Activated CD8-positive, alpha-beta memory T cell treated with anti-CD3 and anti-CD28 coated beads, Interleukin-2, amount 50 U/mL, for 24 hours (primary cell): ENCODE results near the gene ARMC2.
"Not testable (repeated sequence)": the region's sequence is repeated elsewhere in the genome, so short reads cannot be mapped to it uniquely, and the experiment has no call there.

Experiments used
- DNase-seq: peaks from one replicate; pipeline ENCODE4 v3.0.0-alpha.2; 2020; ENCODE audit errors: extremely low read depth

ARMC2 gene

GRCh38 chr6:108832738-108833137, 15.5 kb upstream of the ARMC2 start:
- no peak for DNase-seq

GRCh38 chr6:108835218-108835850, 12.9 kb upstream of the ARMC2 start:
- peak; percentile 62 for DNase-seq

GRCh38 chr6:108836061-108836460, 12.2 kb upstream of the ARMC2 start:
- no peak for DNase-seq

GRCh38 chr6:108837236-108837971, 10.8 kb upstream of the ARMC2 start:
- DNase-seq: no peak

GRCh38 chr6:108838101-108838717, 10.0 kb upstream of the ARMC2 start:
- no peak for DNase-seq

- no peak for DNase-seq
These were observed 9.1 kb upstream of the ARMC2 start for GRCh38 chr6:108839083-108839642.

- no peak for DNase-seq
These were observed 7.3 kb upstream of the ARMC2 start for GRCh38 chr6:108840919-108841318.

- no peak for DNase-seq
These were observed 6.8 kb upstream of the ARMC2 start for GRCh38 chr6:108841377-108841855.

GRCh38 chr6:108844135-108844534, 4.1 kb upstream of the ARMC2 start:
- no peak for DNase-seq

- DNase-seq: no peak
These were observed 3.1 kb upstream of the ARMC2 start for GRCh38 chr6:108845145-108845544.

GRCh38 chr6:108846101-108846500, 2.1 kb upstream of the ARMC2 start:
- no peak for DNase-seq

GRCh38 chr6:108846628-108847027, 1.6 kb upstream of the ARMC2 start:
- DNase-seq: no peak

- no peak for DNase-seq
These were observed 495 bp upstream of the ARMC2 start for GRCh38 chr6:108847738-108848115.

- DNase-seq: no peak
These were observed 2.6 kb downstream of the ARMC2 start for GRCh38 chr6:108850669-108851465.

- no peak for DNase-seq
These were observed 3.5 kb downstream of the ARMC2 start for GRCh38 chr6:108851756-108852155.

GRCh38 chr6:108853077-108853476, 4.9 kb downstream of the ARMC2 start:
- no peak for DNase-seq

GRCh38 chr6:108862479-108863191, 14.4 kb downstream of the ARMC2 start:
- no peak for DNase-seq

- not testable (repeated sequence) for DNase-seq
These were observed 17.6 kb downstream of the ARMC2 start for GRCh38 chr6:108865751-108866286.

- DNase-seq: no peak
These were observed 18.6 kb downstream of the ARMC2 start for GRCh38 chr6:108866798-108867197.

GRCh38 chr6:108868647-108869046, 20.4 kb downstream of the ARMC2 start:
- no peak for DNase-seq

GRCh38 chr6:108869876-108870275, 21.7 kb downstream of the ARMC2 start:
- no peak for DNase-seq
